Fibroblast of villous mesenchyme (primary cell): ENCODE results near the gene MIOX. TPM values are rescaled to one million over a fixed set of nuclear protein-coding genes. Genes with fewer than 3 reads are reported as not detected.

ENCODE experiments used
- DNase-seq: peaks from one replicate; pipeline ENCODE4 v3.0.0-alpha.2; 2010; ENCODE audit warnings: low read depth
- H3K4me3 ChIP-seq: 2 replicates; pipeline ENCODE4 v1.5.1; 2011; ENCODE audit warnings: low read depth, mild to moderate bottlenecking, low read length
- CTCF ChIP-seq: IDR thresholded peaks from 2 replicates; pipeline ENCODE4 v1.5.1; 2012; ENCODE audit warnings: low read depth, mild to moderate bottlenecking, low read length; ENCODE audit not compliant: insufficient read depth
- total RNA-seq: library from RNA; depleted of rRNA; stranded (reverse); fragments of >200 nt; gene quantifications from 2 replicates; pipeline ENCODE4 v1.2.3, GENCODE V29; 2012

Gene MIOX
- total RNA-seq, 1 donor, result not detected

- DNase-seq, result no peak
- no peak overlapping the region for H3K4me3 ChIP-seq
- TF ChIP-seq CTCF, result no peak
Measured at GRCh38 chr22:50445880-50446707, 40.6 kb upstream of the MIOX start.

GRCh38 chr22:50446708-50447575, 39.7 kb upstream of the MIOX start:
- H3K4me3 ChIP-seq, result no peak overlapping the region
- no peak for TF ChIP-seq CTCF
- no peak for DNase-seq

- H3K4me3 ChIP-seq, result no peak overlapping the region
- no peak for TF ChIP-seq CTCF
- DNase-seq, result no peak
Measured at GRCh38 chr22:50447576-50448551, 38.8 kb upstream of the MIOX start.

- no peak overlapping the region for H3K4me3 ChIP-seq
- DNase-seq, result peak; percentile 36
- TF ChIP-seq CTCF, result no peak
Measured at GRCh38 chr22:50452649-50453048, 34.0 kb upstream of the MIOX start.

GRCh38 chr22:50454556-50455075, 32.0 kb upstream of the MIOX start:
- no peak for DNase-seq
- no peak for TF ChIP-seq CTCF
- H3K4me3 ChIP-seq, result no peak overlapping the region

GRCh38 chr22:50455201-50455600, 31.5 kb upstream of the MIOX start:
- DNase-seq, result no peak
- TF ChIP-seq CTCF, result no peak
- H3K4me3 ChIP-seq, result no peak overlapping the region
